DMS 273 (cell line): ENCODE data around the gene CASZ1.
A peak's percentile ranks its signal among the peaks of the same experiment; 100 is the strongest.

Source experiments
- DNase-seq: peaks from one replicate; lab custom pipeline; 2025; ENCODE audit not compliant: unreplicated experiment; lab: John Stamatoyannopoulos, UW

The CASZ1 gene

DNA sequence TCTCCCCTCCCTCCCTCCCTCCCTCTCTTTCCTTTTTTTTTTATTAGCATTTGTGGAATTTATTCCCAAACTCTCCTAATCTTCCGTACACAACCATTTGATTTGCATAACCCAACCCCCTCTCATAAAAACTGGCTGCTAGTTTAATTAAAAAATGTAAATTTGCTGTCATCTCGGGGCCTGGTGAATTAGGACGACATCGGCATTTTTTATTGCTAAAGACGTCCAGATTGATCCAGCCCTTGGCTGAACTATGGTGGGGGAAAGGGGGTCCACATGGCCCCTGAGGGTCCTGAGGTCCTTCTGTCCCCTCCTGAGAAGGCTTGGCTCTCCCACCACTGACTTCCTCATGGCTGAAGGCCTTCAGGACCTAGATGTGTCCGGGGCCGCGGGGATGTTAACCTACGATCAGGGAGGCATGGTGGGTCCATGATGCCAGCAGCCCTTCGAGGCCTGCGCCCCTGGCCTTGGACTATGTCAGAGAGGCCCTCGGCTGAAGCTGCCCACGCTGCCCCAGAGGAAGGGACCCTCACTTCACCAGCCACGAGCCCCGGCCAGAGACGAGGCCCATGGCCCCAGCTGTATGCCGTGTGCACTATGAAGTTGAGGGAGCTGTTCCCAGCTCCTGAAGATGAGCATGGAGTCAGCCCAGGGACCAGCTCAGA lies 105.2 kb downstream of the CASZ1 start:
- no peak for DNase-seq

DNA sequence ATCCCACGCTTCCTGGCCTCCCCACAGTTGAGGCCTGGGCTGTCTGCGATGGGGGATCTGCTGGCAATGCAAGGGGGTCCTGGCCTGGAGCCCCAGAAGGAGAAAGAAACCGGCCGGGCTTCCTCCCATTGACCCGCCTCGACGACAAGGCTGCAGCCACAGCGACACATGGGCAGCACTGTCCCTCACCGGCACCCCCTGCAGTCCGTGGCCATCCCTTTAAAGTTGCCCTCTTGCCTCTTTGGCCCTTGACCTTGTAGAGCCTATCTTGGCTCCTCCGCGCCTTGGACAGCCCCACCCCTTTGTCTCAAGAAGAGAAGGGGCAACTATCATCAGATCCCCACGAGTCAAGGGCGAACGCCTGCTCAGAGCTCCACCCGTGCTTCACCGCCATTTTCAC lies 106.0 kb downstream of the CASZ1 start:
- DNase-seq = no peak

DNA sequence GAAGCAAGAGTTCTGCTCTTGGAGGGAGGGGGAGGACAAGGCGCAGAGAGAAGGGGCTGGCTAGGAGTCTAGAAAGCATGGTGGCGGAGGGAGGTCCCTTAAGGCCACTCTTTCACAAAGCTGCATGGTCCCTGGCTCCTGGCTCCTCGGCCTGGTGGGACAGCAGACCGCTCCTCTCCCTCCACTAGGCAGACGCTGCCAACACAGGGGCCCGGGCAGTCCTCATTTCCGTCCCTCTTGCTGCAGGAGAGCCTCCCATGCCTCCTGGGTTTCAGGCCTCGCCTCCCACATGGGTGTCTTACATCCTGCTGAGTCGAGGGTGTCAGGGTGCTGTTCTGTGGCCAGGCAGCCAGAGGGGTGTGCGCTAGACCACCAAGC lies 108.0 kb downstream of the CASZ1 start:
- DNase-seq = no peak

DNA sequence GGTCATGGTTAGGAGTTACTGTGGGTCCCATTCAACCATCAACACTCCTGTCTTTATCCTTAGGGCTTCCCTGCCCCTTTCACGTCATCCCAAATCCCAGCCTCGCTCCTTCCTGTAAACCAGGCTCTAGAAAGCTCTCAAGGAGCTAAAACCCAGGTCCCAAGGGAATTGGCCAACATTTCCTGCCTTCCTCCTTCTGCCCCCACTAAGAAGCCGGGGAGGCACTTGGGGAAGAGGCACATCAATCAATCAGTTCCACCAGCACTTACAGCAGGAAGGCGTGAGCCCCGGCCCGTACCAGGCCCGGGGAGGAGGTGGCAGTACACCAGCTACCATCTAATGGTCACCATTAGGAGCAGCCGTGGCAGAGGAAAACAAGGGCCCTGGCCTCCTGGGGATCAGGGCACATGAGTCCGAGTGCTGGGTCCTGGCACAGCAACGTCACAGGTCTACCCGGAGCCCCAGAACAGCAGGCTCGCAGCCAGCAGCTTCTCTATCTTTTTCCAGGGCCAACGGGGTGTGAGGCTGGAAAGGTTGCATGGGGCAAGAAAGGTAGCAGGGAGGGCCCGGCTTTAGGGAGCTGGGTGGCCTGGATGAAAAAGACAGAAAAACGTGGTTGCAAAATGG lies 108.6 kb downstream of the CASZ1 start:
- peak; percentile 30 for DNase-seq

DNA sequence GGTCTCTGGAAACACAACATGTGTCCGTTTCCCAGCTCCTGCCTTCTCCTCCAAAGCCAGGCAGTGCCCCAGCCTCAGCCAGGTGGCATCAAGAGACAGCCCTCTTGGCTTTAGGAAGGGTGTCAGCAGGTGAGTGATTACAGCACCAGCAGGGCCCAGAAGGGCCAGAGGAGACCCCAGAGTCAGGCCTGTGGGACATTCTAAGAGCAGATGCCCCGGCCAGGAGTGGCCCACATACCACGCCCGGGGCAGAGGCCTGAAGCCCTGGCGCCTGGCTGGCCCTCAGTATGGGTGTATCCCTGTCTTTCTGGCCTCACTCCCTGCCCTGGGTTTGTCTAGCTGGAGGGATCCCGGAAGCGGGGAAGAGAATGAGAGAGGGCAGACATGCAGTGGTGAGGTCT lies 109.2 kb downstream of the CASZ1 start:
- DNase-seq = peak; percentile 40

DNA sequence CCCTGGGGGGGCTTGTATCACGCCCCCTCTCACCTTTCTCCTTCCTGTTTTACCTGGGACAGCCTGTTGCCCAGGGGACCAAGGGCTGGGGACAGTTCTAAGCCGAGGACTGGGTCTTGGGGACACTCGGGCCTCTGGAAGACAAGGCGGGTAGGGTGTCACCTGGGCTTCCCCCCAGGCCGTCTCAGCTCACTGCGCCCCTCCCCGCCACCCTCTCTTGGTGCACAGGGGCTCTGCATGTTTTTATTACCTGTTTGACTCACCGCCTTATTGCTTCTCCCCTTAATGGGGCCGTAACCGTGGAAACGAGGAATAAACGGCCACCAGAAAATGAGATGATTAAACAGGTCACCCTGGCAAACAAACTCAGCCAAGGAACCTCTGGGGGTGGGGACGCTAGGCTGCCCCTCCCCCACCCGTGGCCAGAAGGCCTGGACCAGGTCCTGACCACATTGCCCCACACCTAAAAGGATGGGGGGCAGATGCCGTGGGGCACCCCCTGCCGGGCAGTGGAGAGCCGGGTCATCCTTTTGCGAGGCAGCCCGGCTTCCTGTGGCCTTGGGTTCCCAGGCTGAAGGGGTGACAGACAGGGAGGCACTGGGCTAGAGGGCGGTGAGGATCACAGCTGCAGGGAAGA lies 109.9 kb downstream of the CASZ1 start:
- DNase-seq = no peak

DNA sequence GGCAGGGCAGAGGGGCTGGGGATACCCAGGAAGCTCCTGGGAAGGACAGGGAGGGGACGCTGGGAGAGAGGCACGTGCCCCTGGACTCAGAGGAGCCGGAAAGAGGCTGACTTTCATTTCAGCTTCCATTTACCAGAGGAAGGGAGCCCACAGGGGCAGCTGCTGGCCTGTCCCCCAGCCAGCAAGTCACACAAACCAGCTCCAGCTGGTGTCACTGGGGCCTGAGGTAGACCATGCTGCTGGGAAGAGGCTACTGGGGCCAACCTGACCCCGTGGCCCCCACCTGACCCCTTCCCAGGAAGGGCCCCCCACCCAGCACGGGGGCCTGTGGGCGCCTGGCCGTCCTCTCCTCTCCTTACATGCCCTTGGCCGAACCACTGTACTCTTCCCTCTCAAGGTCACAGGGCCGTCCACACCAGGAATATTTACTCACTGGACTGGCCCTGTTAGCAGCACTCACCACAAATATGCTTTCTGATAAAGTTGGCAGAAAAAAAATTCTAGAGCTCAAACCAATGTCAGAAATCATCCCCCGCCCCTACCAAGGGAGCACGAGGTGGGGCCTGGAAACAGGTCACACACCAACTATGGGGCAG lies 110.5 kb downstream of the CASZ1 start:
- peak; percentile 49 for DNase-seq

DNA sequence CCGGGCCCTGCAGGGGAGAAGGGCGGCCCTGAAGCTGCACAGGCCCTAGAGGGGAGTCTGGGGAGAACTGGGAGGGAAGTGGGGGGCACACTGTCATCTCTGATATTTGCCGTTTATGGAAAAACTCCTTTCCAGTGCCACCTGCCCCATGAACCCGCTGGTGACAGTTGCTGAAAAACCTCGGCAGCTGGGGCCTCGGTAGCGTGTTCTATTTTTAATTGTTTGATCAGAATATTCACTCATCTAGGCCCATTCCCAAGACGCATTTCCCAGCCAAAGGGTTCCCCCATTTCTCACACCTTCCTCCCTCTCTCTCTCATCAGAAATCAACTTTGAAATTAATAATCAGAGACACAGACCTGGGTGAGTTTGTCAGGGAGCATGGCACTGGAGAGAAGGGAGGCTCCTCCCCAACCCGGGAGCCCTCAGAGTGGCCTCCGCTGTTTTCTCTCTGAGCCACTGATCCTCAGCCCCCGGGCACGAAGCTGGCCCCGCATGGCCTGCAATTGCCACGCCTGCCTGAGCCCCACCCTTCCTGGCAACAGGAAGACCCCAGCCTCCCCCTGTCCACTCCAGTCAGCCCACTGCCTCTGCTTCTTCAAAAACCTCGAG lies 111.1 kb downstream of the CASZ1 start:
- DNase-seq = peak; percentile 49

DNA sequence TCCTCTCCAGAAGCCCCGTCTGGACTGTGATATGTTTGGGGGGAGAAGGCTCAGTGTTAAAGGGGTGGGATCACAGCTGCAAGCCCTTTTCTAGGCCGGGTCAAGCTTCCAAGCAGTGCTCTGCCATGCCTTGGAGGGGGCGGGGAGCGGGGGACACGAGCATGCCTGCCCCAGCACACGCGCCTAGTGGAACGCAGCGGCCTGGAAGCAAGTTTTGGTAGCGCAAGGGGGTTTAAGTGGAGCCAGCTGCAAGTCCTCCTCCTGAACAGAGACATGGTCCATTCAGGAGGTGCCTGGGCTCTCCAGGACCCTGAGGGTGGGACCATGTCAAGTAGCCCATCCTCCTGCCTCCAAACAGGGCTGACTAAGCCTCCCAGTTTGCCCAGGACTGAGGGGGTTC lies 112.2 kb downstream of the CASZ1 start:
- DNase-seq = no peak

DNA sequence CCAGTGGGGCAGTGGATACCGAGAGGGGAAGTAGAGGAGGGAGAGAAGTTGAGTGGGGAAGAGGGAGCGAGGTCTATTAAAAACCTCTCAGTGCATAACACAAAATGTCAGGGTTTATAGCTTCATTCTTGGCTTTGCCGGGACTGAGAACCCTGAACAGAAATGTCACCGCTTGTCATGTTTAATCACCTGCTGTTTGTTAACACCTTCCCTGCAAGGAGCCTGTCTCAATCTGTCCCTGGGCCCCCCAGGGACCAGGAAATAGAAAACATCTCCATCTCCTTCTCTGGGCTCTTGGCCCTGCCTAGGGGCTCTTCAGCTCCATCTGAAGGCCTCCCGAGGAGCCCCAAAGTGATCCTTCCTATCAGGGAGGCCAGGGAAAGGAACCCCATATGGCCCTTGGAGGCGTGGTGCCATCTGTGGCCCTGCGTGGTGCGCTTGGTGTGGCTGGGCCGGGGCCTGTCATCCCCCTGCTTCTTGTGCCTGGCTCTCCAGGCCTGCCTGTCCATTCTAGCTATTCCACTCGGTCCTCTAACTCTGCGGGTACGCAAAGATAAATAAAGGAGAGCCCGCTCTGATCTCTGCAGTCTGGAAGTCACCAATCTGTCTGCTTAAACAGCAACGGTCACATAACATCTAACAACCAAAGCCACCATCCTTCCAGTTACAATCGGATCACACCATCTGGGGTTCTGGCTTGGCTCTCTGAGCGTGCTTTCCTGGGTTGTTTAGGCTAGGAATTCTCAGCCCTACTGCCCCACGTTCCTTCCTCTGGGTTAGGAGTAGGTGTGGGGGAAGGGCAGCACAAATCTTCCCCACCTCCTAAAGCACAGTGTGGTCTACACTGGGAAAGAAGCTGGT lies 113.8 kb downstream of the CASZ1 start:
- DNase-seq = peak; percentile 86

DNA sequence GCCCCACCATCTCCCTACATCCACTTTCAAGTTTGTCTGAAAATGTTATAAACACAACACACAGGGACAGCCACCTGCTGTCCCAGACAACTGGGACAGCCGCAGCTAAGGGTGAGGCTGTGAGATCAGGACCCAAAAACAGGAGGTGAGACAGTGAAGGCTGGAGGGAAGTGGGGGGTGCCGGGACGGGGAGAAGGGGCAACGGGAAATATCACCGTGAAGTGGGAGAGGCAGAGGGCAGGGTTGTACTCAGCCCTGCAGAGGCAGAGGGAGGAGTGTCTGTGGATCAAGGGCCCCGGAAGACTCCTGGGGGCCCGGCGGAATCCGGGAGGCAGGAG lies 114.4 kb downstream of the CASZ1 start:
- no peak for DNase-seq

DNA sequence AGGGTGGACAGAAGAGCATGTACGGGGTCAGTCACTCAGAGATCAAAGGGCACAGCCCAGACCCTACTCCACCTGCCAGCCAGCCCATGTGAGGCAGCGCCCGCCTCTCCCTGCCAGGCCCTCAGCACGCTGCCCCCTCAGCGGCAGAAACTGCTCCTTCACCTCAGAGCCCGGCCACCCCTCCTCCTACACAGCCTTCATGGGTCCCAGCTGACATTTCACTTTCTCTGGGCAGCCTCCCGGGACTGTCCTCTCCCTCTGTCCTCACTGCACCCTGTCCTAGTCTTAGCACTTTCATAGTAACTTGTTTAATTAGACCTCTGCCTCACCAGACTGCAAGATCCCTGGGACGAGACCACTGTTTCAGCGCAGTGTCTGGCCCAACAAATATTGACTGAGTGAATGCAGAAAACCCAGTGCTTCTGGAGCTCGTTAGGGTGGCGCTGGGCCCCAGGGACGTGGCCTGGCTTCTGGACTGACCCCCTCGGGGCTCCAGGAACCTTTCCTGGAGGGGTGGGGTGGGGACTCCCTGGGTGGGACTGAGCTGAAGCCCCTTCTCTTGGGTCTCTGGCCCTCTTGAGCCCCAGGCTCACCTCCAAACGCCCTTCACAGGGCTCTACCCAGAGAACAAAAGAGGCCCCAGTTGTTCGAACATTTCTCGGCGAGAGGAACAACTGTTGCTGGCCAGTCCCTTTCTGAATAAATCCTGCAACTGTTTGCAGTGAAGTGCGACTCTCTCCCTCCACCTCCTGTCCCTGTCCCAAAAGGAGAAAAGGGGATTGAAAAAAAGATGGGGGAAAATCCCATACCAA lies 114.9 kb downstream of the CASZ1 start:
- DNase-seq = no peak

DNA sequence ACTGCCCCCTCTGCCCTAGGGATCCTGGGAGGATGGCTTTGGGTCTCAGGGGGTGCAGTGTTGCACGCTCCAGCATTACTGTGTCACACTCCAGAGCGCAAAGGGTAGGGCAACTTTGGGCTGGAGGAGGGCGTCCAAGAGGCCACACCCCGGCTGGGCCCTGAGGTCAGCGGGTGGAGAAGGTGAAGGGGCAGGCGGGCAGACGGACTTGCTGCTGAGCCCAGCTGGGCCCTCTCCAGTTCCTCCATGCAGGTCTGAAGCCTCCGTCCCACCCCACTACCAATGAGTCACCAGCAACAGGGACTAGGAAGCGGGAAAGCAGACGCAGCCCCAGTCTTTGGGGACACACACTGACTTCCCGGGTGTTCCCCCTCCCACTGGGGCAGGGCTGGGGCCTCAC lies 116.0 kb downstream of the CASZ1 start:
- no peak for DNase-seq

DNA sequence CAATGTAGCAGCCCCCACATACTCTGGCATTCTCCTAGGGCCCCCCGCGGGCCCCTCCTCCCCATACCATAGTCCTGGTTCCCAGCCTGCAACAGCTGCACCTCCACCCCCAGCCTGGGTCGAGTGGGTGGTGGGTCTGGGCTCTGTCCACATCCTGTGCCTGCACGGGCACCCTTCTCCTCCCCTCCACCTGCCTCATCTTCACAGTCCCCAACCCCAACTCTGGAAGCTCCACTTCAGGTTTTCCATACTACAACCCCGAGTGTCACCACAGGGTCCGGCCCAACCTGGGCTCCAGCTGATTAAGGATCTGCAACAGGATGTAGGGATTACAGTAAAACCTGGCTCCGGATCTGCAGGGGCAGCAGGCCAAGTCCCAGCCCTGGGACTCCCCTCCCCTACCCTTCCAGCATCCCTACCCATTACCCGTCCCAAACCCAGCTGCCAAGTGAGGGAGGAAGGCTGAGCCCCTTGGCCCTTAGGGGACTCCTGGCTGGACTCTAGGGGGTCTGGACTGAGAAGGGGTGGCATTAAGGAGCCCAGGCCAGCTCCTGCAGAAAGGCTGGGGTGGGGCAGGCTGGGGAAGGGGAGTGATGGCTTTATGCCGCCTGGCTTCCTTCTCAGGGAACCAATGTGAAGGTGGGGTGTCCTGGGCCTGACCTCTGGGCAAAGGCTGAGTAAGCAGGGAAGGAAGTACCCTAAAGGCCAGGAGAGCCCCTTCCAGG lies 116.8 kb downstream of the CASZ1 start:
- peak; percentile 95 for DNase-seq

DNA sequence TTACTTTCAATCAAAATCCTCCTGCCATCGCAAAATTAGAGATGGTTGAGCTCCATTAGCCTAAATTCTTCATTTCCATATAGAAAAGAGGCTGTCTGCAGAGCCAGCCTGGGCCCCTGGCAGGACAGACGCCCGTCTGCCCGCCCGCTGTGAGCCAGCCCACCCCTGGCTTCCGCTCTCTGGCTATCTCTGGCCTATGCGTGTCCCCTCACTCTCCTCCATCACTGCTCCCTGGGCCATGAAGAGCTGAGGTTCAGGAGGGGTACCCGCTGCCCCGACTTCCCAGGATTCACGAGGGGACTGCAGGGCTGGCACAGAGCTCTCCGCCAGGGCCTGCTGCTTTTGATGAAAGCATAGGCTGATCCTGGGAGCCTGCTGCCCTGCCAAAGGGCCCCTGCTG lies 117.6 kb downstream of the CASZ1 start:
- no peak for DNase-seq

DNA sequence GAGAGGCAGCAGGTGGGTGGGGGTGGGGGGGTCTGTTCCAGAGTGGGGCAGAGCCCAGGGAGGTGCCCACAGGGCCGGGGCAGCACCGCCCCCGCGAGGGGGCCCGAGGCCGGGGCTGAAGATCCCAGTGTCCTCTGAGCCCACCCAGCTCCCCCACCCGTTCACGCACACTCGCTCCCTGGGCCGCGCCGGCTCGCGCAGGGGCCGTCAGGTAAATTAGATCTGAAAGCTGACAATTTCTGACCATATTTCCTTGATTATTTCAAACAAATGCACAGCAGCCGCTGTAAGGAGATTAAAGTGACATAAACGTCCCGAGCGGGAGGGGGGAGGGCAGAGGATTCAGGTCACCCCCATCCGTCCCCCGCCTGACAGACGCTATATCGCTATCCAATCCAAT lies 118.0 kb downstream of the CASZ1 start:
- no peak for DNase-seq

DNA sequence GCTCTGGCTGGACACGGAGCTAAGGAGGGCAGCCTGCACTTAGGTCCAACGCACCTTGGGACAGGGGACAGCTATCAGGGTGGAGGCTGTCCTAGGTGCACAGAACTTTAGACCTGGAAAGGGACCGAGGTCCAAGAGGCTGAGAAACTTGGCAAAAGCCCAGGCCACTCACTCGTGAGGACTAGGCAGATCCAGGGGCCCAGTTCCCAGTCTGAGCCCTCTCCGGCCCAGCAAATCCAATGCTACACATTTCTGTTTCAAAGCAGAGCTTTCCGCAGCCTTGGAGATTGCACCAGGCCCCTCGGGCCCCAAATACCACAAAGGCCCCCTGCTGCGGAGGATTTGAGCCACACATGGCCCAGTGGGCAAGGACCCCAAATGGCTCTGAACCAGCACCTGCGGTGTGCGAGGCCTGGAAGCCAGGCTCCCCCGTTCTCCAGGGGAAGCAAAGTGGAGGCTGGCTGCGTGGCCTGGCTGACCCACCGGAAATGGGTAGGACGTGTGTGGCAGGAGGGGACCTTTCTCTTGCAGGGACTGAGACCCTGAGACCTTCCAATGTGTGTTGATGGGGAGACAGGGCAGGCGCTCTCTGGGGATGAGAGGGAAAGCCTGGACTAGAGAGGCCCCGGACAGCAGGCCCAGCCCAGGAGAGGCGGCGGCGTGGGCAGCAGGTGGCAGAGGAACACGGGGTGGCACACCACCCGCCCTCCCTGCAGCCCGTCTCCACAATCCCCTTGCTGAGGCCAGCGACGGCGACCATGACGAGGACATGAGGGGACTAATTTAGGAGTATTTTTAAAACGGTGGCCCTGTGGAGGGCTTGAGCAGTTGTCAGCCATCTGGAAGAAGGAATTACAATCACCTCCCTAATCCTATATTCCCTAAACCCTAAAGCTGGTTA lies 118.7 kb downstream of the CASZ1 start:
- DNase-seq = peak; percentile 57

DNA sequence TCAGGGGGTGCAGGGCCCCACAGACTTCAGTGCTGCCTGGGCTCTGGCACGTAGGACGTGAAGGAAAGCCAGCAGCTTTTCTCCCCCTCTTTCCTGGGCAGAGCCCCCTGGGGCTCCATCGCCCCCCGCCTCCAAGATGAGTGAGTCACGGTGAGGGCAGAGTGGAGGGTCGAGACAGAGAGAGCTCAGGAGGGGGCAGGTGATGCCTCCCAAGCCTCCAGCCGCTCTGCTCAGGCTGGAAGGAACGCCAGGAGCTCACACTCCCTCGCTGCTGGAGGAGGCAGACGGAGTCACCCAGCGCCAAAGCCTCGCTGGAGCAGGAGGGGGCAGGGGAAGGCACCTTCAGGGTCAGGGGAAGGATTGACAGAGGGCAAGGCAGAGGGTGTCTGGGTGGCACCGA lies 119.5 kb downstream of the CASZ1 start:
- DNase-seq = peak; percentile 35

DNA sequence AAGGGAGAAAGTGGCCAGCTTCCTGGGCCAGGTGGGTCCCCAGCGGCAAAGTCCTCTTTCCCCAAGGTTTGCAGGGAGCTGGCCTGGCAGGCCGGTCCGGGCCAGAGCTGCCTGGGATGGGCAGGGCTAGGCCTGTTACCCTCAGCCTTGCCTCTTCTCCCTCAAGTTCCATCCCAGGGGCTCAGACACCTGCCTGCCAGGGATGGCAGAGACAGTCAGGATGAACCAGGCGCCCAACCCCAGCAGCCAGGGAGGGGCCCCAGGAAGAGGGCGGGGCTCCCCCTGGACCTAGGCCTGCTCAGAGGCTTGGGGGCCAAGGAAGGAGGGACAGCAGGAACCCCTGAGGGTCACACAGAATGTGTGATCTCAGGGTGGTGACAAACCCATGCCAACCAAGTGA lies 120.6 kb downstream of the CASZ1 start:
- no peak for DNase-seq
